Pancreas (tissue), 10 donors: ENCODE data around the gene FRZB. TPM values are rescaled to one million over a fixed set of nuclear protein-coding genes. Genes with fewer than 3 reads are reported as not detected.

Source experiments
- ATAC-seq, 4 donors: fragments of 200-7000 bp; cut with Tn5 transposase; one replicate each; pipeline versions ENCODE4 v1.8.0 to v1.9.1; 2020; ENCODE audit warnings: mild to moderate bottlenecking in 4 of 4, moderate library complexity in 4 of 4
- DNase-seq, 6 donors: peaks; one replicate each; pipeline ENCODE4 v3.0.0-alpha.2; 2020
- FAIRE-seq: peaks from 2 replicates; lab custom pipeline; 2012; peaks lifted over from hg19 to GRCh38; lab: Jason Lieb, UNC
- H3K27ac ChIP-seq, 4 donors: fragments of 200-600 bp; sonication (generic); 1 replicate in 3 of 4; 2 replicates in 1 of 4; pipeline versions ENCODE4 v1.5.0 to v1.8.0; 2020
- H3K27me3 ChIP-seq, 4 donors: fragments of 200-600 bp; one replicate each; pipeline ENCODE4 v1.8.0; 2021
- H3K36me3 ChIP-seq, 3 donors: fragments of 200-600 bp; sonication (generic) in 1 of 3; one replicate each; pipeline versions ENCODE4 v1.5.0 to v1.8.0; 2020 to 2021
- H3K4me1 ChIP-seq, 3 donors: fragments of 200-600 bp; one replicate each; pipeline ENCODE4 v1.8.0; 2021
- H3K4me3 ChIP-seq, 4 donors: fragments of 200-600 bp; sonication (generic) in 2 of 4; one replicate each; pipeline versions ENCODE4 v1.5.0 to v1.8.0; 2020 to 2021
- H3K9me3 ChIP-seq, 4 donors: fragments of 200-600 bp; one replicate each; pipeline ENCODE4 v1.8.0; 2021
- CTCF ChIP-seq, 4 donors: fragments of 200-600 bp; sonication (generic) in 3 of 4; IDR thresholded peaks; one replicate each; pipeline versions ENCODE4 v1.5.0 to v1.8.0; 2021; ENCODE audit warnings: antibody characterized with exemption in 4 of 4
- WGBS, 2 donors: extraction: QIAGEN DNeasy Blood & Tissue Kit; methylation state at CpG; one replicate each; pipeline ENCODE4 v1.1.7; 2013; 5-methylcytosine and 5-hydroxymethylcytosine counted together
- intact Hi-C, 3 donors: fragments of 100-400 bp; cut with DNase I; formaldehyde crosslinking; loops; one replicate each; pipeline versions ENCODE4 v1.11.1 to v1.14.2; 2022
- polyA plus RNA-seq, 2 donors: library from polyadenylated mRNA; stranded (reverse); fragments of 200-250 nt; gene quantifications; one replicate each; pipeline ENCODE4 v1.2.3, GENCODE V29; 2013
- total RNA-seq, 6 donors: library from RNA; stranded (reverse); fragmentation: NEBNext Ultra II Directional in 4 of 6; extraction: Animal tissue kit (Norgen Biotek cat#: 25700) in 4 of 6; gene quantifications; one replicate each; pipeline versions ENCODE4 v1.2.1 to v1.2.4, GENCODE V29; 2021 to 2023
- donor health status: healthy with polysubstance abuse.
- donor health status: DM: no; HTN: no; CAD: no; lungs with moderate emphysema.
- donor health status: DM: no; HTN: no; CAD: no.
- donor health status: control.
- donor health status: control.
- donor health status: Bipolar disorder and iron deficiency.
- donor health status: DM: yes; HTN: yes; CAD: no.
- donor health status: DM: no; HTN: no; CAD: no.
- donor health status: DM: no; HTN: no; CAD: no.
- donor health status: DM: yes; HTN: yes; CAD: no.

FRZB gene
- total and polyA plus RNA-seq, 8 donors = 0.35 to 3.5 (median 0.78) TPM

GRCh38 chr2:182867426-182868053, 1.1 kb upstream of the FRZB start:
- WGBS, 2 donors = 51 to 55% methylated on average over 12 of the region's 12 CpGs
- no peaks in the 10 kb centered on the region for H3K36me3 ChIP-seq
- FAIRE-seq (no peak), ATAC-seq (no peak), DNase-seq (no peak)
- peak overlapping the region in 2 of 4 donors; percentile 17 to 34 for H3K4me3 ChIP-seq
- H3K4me1 ChIP-seq = no peaks in the 10 kb centered on the region
- no peak for TF ChIP-seq CTCF (IDR thresholded peaks at IDR 0.05)
- no peaks in the 10 kb centered on the region for H3K27me3 ChIP-seq
- intact Hi-C loops = no loop called here
- H3K27ac ChIP-seq = no peak overlapping the region
- H3K9me3 ChIP-seq = no peaks in the 10 kb centered on the region

GRCh38 chr2:182866095-182866460, 359 bp downstream of the FRZB start:
- no peak for ATAC-seq
- no peak for FAIRE-seq
- intact Hi-C loops = no loop called here
- Histone ChIP-seq H3K27me3 (no peaks in the 10 kb centered on the region), H3K4me3 (peak overlapping the region in 2 of 4 donors; percentile 17 to 34), H3K9me3 (no peaks in the 10 kb centered on the region), H3K36me3 (no peaks in the 10 kb centered on the region), H3K4me1 (peaks cover 0 to 6% (median 0%) of the 10 kb centered on the region in 3 donors), H3K27ac (no peak overlapping the region)
- no peak for TF ChIP-seq CTCF (IDR thresholded peaks at IDR 0.05)
- 49% methylated on average over 17 to 19 of the region's 19 CpGs for WGBS, 2 donors
- DNase-seq = peak in 2 of 6 donors; percentile 20 to 51

GRCh38 chr2:182864949-182865570, 1.4 kb downstream of the FRZB start:
- H3K9me3 ChIP-seq = no peaks in the 10 kb centered on the region
- no peak overlapping the region for H3K4me3 ChIP-seq
- 81 to 86% methylated on average over 4 of the region's 4 CpGs for WGBS, 2 donors
- no peaks in the 10 kb centered on the region for H3K36me3 ChIP-seq
- DNase-seq (no peak), ATAC-seq (no peak), FAIRE-seq (no peak)
- H3K4me1 ChIP-seq = peaks cover 0 to 6% (median 0%) of the 10 kb centered on the region in 3 donors
- H3K27me3 ChIP-seq = no peaks in the 10 kb centered on the region
- no peak overlapping the region for H3K27ac ChIP-seq
- no peak for TF ChIP-seq CTCF (IDR thresholded peaks at IDR 0.05)
- intact Hi-C loops = no loop called here

GRCh38 chr2:182863642-182864041, 2.8 kb downstream of the FRZB start:
- no peak for FAIRE-seq
- ATAC-seq = no peak
- Histone ChIP-seq H3K4me1 (peaks cover 0 to 6% (median 0%) of the 10 kb centered on the region in 3 donors), H3K27me3 (no peaks in the 10 kb centered on the region), H3K9me3 (no peaks in the 10 kb centered on the region), H3K27ac (no peak overlapping the region), H3K4me3 (no peak overlapping the region), H3K36me3 (no peaks in the 10 kb centered on the region)
- no peak for TF ChIP-seq CTCF (IDR thresholded peaks at IDR 0.05)
- intact Hi-C loops = no loop called here
- DNase-seq = no peak

- Histone ChIP-seq H3K27ac (no peak overlapping the region), H3K4me3 (no peak overlapping the region), H3K27me3 (no peaks in the 10 kb centered on the region), H3K36me3 (no peaks in the 10 kb centered on the region), H3K9me3 (no peaks in the 10 kb centered on the region), H3K4me1 (peaks cover 0 to 6% (median 0%) of the 10 kb centered on the region in 3 donors)
- intact Hi-C loops = no loop called here
- 29 to 32% methylated on average over 5 of the region's 5 CpGs for WGBS, 2 donors
- TF ChIP-seq CTCF (IDR thresholded peaks at IDR 0.05) = no peak
- DNase-seq = peak in 1 of 6 donors; percentile 12
- FAIRE-seq = no peak
- ATAC-seq = peak; percentile 50 to 79 (median 56)
Measured at GRCh38 chr2:182862091-182862490, 4.3 kb downstream of the FRZB start.
